Heart left ventricle (tissue), 13 donors: ENCODE measurements around the gene LIPC.

Experiments used
- POLR2A ChIP-seq, 2 donors: fragments of 450-650 bp; IDR thresholded peaks; one replicate each; pipeline ENCODE4 v1.6.1; 2017; ENCODE audit warnings: antibody characterized with exemption in 2 of 2, mild to moderate bottlenecking in 2 of 2, moderate library complexity in 2 of 2
- TF ChIP-seq, protein P1 (sequence below), 12 donors: fragments of 200-600 bp; sonication (generic) in 4 of 12; IDR thresholded peaks; one replicate each; pipeline versions ENCODE4 v1.5.0 to v1.8.0; 2018 to 2022; ENCODE audit warnings: antibody characterized with exemption in 12 of 12, mild to moderate bottlenecking in 5 of 12
- donor health status: ischemic (EF 13 %, LVEDD 7.1; RV severe dilation, severe dysfunction).
- donor health status: DM: no; HTN: yes; CAD: no.
- donor health status: DM: no; HTN: no; CAD: no.
- donor health status: ischemic (EF 25% LVEDD 6.9; RV normal size, moderate dysfunction).
- donor health status: ischemic (EF 25% LVEDD 5.7; RV mildly dilated, moderate dysfunction).
- donor health status: ischemic (EF 35%, LVEDD 5.7; RV mildly dilated, moderate dysfunction).
- donor health status: nonischemic (EF 11% LVEDD 7.7; RV severe dilation, severe dysfunction).
- donor health status: DM: yes; HTN: yes; CAD: no.
- donor health status: PGD.
- donor health status: ischemic (EF 29% LVEDD 5.4; RV normal size, mild dysfunction).
- donor health status: nonischemic (EF 23%, LVEDD 6.1; RV moderate dilation, normal function).

DNA sequence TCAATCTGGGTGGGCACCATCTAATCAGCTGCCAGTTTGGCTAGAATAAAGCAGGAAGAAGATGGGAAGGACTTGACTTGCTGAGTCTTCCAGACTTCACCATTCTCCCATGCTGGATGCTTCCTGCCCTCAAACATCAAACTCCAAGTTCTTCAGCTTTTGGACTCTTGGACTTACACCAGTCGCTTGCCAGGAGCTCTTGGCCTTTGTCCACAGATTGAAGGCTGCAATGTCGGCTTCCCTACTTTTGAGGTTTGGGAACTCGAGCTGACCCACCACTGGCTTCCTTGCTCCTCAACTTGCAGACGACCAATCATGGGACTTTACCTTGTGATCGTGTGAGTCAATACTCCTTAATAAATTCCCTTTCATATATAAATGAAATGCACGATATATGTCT, 8.6 kb upstream of the LIPC start:
- TF ChIP-seq, protein P1, sequence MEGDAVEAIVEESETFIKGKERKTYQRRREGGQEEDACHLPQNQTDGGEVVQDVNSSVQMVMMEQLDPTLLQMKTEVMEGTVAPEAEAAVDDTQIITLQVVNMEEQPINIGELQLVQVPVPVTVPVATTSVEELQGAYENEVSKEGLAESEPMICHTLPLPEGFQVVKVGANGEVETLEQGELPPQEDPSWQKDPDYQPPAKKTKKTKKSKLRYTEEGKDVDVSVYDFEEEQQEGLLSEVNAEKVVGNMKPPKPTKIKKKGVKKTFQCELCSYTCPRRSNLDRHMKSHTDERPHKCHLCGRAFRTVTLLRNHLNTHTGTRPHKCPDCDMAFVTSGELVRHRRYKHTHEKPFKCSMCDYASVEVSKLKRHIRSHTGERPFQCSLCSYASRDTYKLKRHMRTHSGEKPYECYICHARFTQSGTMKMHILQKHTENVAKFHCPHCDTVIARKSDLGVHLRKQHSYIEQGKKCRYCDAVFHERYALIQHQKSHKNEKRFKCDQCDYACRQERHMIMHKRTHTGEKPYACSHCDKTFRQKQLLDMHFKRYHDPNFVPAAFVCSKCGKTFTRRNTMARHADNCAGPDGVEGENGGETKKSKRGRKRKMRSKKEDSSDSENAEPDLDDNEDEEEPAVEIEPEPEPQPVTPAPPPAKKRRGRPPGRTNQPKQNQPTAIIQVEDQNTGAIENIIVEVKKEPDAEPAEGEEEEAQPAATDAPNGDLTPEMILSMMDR (IDR thresholded peaks at IDR 0.05) = no peak
- TF ChIP-seq POLR2A (IDR thresholded peaks at IDR 0.05) = no peak
